ENCODE measurements around the gene ACYP2.

Gene ACYP2

GRCh38 chr2:54161660-54162424 is 46.4 kb downstream of the ACYP2 start:
- no peak for DNase-seq (ENCODE audit: low spot score)

DNA sequence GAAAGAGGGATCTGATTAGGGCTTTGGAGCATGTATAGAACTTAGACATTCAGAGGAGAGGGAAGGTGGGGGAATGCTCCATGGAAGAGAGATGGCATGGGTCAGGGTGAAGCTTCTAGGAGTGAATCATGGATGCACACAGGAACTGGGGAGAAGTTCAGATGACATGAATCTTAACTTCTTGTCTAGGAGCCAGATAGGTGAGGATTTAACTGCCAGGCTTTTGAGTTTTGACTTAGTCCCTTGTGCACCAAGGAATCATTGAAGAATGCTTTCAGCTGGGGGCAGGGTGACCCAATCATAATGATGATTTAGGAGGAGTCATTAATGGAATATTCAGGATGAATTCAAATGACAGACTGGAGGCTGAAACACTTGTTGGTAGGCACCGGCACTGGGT is 48.7 kb downstream of the ACYP2 start:
- no peak for DNase-seq (ENCODE audit: low spot score)

DNA sequence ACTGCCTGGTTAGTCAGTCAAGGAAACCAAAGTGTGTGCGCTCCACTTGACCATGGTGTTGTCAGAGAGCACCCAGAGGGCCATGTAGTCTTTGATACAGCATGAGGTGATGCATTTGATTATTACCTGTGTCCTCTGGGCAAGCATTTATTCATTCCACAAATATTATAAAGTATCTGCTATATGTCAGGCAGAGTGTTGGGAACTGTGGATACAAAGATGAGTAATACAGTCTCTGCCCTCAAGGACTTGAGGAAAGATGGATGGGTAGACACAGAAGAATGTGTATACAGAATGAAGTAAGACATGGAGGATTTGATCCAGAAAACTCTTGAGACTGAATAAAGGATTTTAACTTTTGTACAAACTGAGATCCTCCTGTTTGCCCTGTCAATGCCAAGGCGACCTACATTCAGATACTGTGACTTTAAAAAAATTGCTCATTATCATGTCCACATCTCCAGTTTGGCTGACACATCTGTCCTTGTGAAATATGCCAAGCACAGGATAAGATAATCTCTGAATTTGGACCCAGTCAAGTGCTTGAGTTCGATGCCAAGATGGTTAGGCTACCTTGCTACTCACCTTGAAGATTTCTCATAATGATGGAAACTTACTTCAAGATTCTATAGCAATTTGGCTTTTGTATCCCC is 50.8 kb downstream of the ACYP2 start:
- DNase-seq (ENCODE audit: low spot score), result no peak

DNA sequence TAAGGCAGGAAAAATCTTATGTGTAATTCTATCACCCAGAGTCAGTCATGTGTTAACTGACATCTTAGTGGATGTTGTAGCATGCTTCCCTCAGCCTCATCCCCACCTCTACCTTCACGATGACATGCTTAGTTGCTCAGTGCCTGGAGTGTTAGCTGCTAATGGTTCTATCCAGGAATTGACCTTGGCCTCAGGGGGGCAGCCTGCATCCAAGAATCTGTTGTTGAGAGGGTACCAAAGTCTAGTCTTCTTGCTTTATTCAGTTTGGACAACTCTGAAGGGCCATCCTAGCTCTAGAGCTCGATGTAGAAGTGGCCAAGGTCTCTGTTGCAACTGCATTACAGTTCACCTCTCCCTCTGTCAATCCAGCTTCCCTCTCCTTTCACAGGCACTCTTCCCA is 61.2 kb downstream of the ACYP2 start:
- no peak for DNase-seq (ENCODE audit: low spot score)

- no peak for DNase-seq (ENCODE audit: low spot score)
These were observed 67.9 kb downstream of the ACYP2 start for GRCh38 chr2:54183281-54183680.

GRCh38 chr2:54183972-54184371 is 68.6 kb downstream of the ACYP2 start:
- no peak for DNase-seq (ENCODE audit: low spot score)

- no peak for DNase-seq (ENCODE audit: low spot score)
These were observed 69.7 kb downstream of the ACYP2 start for GRCh38 chr2:54185105-54185504.

GRCh38 chr2:54187331-54187730 is 71.9 kb downstream of the ACYP2 start:
- DNase-seq (ENCODE audit: low spot score), result no peak

- DNase-seq (ENCODE audit: low spot score), result no peak
These were observed 74.1 kb downstream of the ACYP2 start for GRCh38 chr2:54189539-54189938.

GRCh38 chr2:54191361-54192135 is 76.1 kb downstream of the ACYP2 start:
- no peak for DNase-seq (ENCODE audit: low spot score)

DNA sequence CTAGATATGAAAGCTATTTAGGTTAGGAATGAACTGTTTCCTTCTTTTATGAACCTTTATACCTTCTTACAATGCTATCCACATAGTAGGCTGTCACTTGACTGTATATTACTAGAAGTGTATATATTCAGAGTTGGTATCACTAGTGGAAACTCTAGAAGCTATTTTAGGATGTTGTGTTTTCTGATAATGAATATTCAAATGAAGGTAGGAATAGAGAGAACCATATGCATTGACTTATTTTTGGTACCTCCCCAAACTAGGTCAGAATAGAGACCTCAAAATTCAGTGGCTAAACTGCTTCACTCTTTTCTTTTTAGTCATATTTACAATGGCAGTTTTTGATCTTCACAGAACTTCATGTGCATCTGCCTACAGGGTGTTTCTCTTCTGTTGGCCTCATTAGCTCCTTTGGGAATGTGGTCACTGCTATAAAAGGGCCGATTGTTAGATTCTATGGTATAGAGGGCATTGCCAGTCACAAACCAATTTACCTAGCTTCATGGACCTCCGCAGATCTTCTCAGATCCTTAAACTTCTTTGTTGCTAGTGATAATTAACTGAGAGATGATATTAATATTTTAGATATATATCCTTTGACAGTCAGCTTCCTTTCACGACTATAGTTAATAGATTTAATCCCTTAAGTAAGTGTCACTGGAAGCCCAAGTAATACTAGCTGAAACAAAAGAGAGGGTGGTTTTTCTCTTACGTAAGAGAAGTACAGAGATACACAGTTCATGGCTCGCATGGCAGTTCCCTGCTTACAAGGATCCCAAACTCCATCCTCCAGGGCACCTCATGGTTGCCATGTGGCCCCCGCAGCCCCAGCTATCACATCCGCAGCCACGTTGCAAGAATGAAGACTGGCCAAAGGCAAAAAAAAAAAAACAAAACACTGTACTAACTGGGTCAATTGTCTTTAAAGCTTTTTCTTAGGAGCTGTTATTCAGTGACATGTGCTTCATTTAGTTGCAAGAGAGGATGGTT is 79.6 kb downstream of the ACYP2 start:
- no peak for DNase-seq (ENCODE audit: low spot score)

- no peak for DNase-seq (ENCODE audit: low spot score)
These were observed 81.2 kb downstream of the ACYP2 start for GRCh38 chr2:54196646-54197045.

- DNase-seq (ENCODE audit: low spot score), result no peak
These were observed 89.1 kb downstream of the ACYP2 start for GRCh38 chr2:54204476-54204875.

- no peak for DNase-seq (ENCODE audit: low spot score)
These were observed 91.2 kb downstream of the ACYP2 start for GRCh38 chr2:54206596-54206995.

- no peak for DNase-seq (ENCODE audit: low spot score)
These were observed 92.3 kb downstream of the ACYP2 start for GRCh38 chr2:54207666-54208195.

DNA sequence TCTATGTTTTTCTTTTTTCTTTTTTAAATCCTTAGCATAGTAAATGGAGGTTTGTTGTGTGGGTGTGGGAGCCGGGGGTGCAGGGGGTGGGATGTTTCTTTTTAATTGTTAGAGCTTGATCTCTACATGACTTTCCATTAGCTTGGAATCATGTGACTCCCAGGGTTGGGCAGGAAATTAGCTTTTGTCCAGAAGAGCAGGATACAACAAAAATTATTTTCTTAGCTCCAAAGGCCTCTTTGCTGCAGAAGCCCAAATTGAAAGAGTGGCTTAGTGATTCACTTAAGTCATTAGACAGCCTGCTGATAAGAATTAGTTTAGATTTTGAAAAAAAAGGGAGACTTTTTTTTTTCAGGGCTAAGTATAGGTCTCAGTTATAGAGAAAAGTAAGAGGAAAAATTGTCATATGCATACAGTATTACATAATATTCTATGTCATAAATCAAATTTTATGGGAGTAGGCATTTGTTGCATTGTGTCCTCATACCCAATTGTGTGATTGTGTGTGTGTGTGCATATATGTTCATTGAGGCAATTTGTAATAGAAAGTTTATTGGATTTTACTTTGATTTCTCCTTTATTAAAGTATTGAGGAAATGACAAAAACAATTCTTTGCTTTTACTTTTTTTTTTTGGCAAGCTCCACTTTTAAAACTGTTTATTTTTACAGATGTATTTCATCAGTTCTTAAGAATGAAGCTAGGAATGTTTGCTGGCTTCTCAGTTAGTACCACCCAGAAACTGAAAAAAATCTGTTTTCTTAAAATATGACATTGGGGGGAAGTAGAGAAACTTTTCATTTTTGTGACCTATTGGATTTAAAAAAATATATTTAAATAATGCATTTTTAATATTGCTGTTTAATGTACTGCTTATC is 93.2 kb downstream of the ACYP2 start:
- no peak for DNase-seq (ENCODE audit: low spot score)

DNA sequence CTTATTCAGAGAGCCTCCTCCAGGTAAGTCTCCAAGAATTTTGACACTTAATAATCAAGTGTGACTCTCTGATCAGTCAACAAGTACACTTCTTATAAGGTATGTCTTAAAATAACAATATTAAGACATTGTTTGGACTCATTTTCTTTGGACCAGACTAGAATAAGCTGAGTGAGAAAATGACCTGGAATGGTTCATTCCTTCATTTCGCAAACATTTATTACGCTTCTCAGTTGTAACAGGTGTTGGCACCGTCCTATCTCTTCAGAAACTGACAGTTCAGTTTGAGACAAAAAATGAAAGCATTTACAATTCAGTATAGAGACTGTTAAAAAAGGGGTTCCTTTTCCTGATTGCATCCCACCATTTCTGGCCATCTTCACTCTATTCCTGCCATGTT is 94.0 kb downstream of the ACYP2 start:
- DNase-seq (ENCODE audit: low spot score), result no peak

GRCh38 chr2:54212456-54212855 is 97.0 kb downstream of the ACYP2 start:
- DNase-seq (ENCODE audit: low spot score), result no peak

DNA sequence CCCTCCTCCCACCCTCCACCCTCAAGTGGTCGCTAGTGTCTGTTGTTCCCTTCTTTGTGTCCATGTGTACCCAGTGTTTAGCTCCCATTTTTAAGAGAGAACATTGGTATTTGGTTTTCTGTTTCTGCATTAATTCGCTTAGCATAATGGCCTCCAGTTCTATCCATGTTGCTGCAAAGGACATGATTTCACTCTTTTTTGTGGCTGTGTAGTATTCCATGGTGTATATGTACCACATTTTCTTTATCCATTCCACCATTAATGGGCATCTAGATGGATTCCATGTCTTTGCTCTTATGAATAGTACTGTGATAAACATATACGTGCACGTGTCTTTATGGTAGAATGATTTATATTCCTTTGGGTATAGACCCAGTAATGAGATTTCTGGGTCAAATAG is 97.7 kb downstream of the ACYP2 start:
- no peak for DNase-seq (ENCODE audit: low spot score)

DNA sequence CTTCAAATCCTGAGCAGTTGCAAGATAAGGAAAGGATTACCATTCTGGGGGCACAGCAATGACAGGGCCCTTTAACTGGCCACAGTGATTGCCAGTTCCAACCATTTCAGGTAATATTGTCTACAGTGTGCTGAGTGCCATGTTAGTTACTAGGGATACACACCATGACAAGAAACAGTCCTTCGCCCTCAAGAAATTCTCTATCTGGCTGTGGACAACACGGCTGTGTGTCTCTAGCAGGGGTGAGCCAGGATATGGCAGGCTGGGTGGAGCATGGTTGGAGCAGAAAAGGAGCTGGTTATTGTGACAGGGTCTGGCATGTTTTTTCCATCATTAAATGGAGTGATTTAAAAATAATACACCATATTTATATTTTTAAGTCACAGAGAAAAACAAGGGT is 109.6 kb downstream of the ACYP2 start:
- no peak for DNase-seq (ENCODE audit: low spot score)

DNA sequence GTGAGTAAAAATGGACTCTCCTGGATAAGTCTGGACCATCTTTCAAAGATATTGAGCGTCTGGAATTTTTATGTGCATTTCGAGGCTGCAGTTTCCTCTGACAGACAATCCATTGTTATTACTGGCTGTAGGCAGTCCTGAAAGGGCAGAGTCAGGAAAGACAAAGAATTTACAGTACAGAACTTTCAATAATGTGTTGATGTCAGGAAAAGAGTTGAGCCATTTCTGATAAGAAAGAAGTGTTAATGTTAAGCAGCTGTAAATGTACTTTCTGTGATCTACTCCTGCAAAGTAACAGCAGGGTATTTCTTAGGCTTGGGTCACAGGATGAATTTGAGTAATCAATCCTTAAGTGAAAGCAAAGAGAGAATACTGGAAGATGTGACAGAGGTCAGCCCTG is 110.8 kb downstream of the ACYP2 start:
- no peak for DNase-seq (ENCODE audit: low spot score)
